NCI-H226 (cell line): Measurements from ENCODE around the gene DRC3.

Source experiments
- DNase-seq: peaks from one replicate; pipeline ENCODE4 v3.0.0-alpha.2; 2015

DRC3 gene

DNA sequence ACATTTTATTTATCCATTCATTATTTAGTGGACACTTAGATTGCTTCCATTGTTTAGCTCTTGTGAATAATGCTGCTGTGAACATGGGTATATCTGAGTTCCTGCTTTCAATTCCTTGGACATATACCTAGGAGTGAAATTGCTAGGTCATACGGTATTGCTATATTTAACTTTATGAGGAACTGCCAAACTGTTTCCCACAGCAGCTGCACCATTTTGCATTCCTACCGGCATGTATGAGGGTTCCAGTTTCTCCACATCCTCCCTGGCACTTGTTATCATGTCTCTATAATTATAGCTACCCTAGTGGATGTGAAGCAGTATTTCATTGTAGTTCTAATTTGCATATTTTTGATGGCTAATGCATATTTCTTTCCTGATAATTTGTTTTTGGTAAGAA is 91.4 kb downstream of the DRC3 start:
- no peak for DNase-seq

DNA sequence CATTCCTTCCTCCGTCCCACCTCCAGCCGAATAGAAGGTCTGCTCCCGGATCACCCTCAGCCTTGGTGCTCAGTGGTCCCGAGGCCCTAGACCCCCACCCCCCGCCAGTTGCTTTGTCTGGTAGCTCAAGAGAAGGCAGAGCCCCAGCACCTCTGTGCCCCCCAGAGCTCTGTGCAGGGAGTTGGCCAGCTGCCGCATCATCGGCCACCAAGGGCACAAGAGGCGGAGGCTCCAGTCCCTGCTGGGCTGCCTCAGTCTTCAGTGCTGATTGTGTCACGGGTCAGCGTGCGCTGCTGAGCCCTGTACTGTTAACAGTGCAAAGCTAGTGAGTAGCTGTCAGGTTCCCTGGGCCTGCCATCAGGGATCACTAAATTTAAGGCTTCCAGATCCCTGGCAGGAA is 92.9 kb downstream of the DRC3 start:
- no peak for DNase-seq
